CD4-positive, CD25-positive, alpha-beta regulatory T cell (primary cell): ENCODE results near the gene ZMAT3. TPM values are rescaled to one million over a fixed set of nuclear protein-coding genes. Genes with fewer than 3 reads are reported as not detected.

Experiments
- ATAC-seq, 2 donors: fragments of 150-1000 bp; cut with Tn5 transposase; one replicate each; pipeline ENCODE4 v1.10.0; 2021; ENCODE audit warnings: low read depth in 2 of 2, moderate number of reproducible peaks in 2 of 2, moderate library complexity in 1 of 2
- DNase-seq, 3 donors: peaks; one replicate each; pipeline versions ENCODE4 v3.0.0 to v3.0.0-alpha.2; 2012 to 2022; ENCODE audit warnings: mixed read lengths in 1 of 3
- H3K27ac ChIP-seq: one replicate; pipeline ENCODE4 v1.7.0; 2013; ENCODE audit warnings: mild to moderate bottlenecking, low read length; ENCODE audit not compliant: insufficient read depth, poor library complexity, severe bottlenecking
- H3K27me3 ChIP-seq: one replicate; pipeline ENCODE4 v1.7.0; 2013; ENCODE audit warnings: low read length; ENCODE audit not compliant: control insufficient read depth, insufficient read depth
- H3K36me3 ChIP-seq: one replicate; pipeline ENCODE4 v1.7.0; 2013; ENCODE audit warnings: mild to moderate bottlenecking, low read length, moderate library complexity; ENCODE audit not compliant: control insufficient read depth, insufficient read depth
- H3K4me1 ChIP-seq: 2 replicates; pipeline ENCODE4 v1.7.0; 2013; ENCODE audit warnings: mild to moderate bottlenecking, low read length; ENCODE audit not compliant: insufficient read depth, control insufficient read depth, poor library complexity, severe bottlenecking
- H3K4me3 ChIP-seq: one replicate; pipeline ENCODE4 v1.7.0; 2013; ENCODE audit warnings: low read depth, mild to moderate bottlenecking, low read length, moderate library complexity
- H3K9me3 ChIP-seq, 2 experiments: 1 replicate in 1 of 2; 2 replicates in 1 of 2; pipeline ENCODE4 v1.7.0; 2013; ENCODE audit warnings: low read length in 2 of 2, mild to moderate bottlenecking in 1 of 2, moderate library complexity in 1 of 2; ENCODE audit not compliant: control insufficient read depth in 2 of 2
- H3K27ac Mint-ChIP-seq, 3 donors: one replicate each; pipeline ENCODE4 v1.8.0; 2020 to 2022; ENCODE audit warnings: mild to moderate bottlenecking in 3 of 3, mixed read lengths in 3 of 3, moderate library complexity in 2 of 3
- H3K27me3 Mint-ChIP-seq: one replicate; pipeline ENCODE4 v1.8.0; 2022; ENCODE audit warnings: mild to moderate bottlenecking, mixed read lengths
- H3K36me3 Mint-ChIP-seq: one replicate; pipeline ENCODE4 v1.8.0; 2020; ENCODE audit warnings: mixed read lengths
- H3K4me1 Mint-ChIP-seq, 4 donors: one replicate each; pipeline ENCODE4 v1.8.0; 2020 to 2022; ENCODE audit warnings: mixed read lengths in 4 of 4, mild to moderate bottlenecking in 1 of 4
- H3K4me3 Mint-ChIP-seq, 4 donors: one replicate each; pipeline ENCODE4 v1.8.0; 2020 to 2022; ENCODE audit warnings: mild to moderate bottlenecking in 4 of 4, mixed read lengths in 4 of 4, moderate library complexity in 3 of 4
- H3K9me3 Mint-ChIP-seq, 7 donors: one replicate each; pipeline ENCODE4 v1.8.0; 2020 to 2022; ENCODE audit warnings: mixed read lengths in 7 of 7, mild to moderate bottlenecking in 3 of 7, moderate library complexity in 2 of 7
- polyA plus RNA-seq, 4 donors: library from polyadenylated mRNA; unstranded; fragments of 300-500 nt; fragmentation: Illumina TruSeq; gene quantifications; one replicate each; pipeline ENCODE4 v1.2.3, GENCODE V29; 2021
- total RNA-seq: library from RNA; stranded (reverse); gene quantifications from one replicate; pipeline ENCODE4 v1.2.3, GENCODE V29; 2022

Gene ZMAT3
- total and polyA plus RNA-seq, 5 donors from 2014 or later = 10.1 to 18.1 (median 15.7) TPM

- Histone ChIP-seq H3K4me1 (peaks cover 5% of the 10 kb centered on the region), H3K9me3 (no peaks in the 10 kb centered on the region), H3K4me3 (no peak overlapping the region), H3K36me3 (peaks cover 4% of the 10 kb centered on the region), H3K27ac (no peak overlapping the region), H3K27me3 (no peaks in the 10 kb centered on the region)
- Mint-ChIP-seq H3K27ac (peak overlapping the region in 1 of 3 donors; percentile 54), H3K4me3 (no peak overlapping the region), H3K9me3 (no peaks in the 10 kb centered on the region), H3K36me3 (peaks cover 15% of the 10 kb centered on the region), H3K27me3 (no peaks in the 10 kb centered on the region), H3K4me1 (peaks cover 23 to 38% (median 30%) of the 10 kb centered on the region in 4 donors)
- ATAC-seq (no peak), DNase-seq (no peak)
Measured at GRCh38 chr3:179020112-179020511, 51.5 kb downstream of the ZMAT3 start.

DNA sequence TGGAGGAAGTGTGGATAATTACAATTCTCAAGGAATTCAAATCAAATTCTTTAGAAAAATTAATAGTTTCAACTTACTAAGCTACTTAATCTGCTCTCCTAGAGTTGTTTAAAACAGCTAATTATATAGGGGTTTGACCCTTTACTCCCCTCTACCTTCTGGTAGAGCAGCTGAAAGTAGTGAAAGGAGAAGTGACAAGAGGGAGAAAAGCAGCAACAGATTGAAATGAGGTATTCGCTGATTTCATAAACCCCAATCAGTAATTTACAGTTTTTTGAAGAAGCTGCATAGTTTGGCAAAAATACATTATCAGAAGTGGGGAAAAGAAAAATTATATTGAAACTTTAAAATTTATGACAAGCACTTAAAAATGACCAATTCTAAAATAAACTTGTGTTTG is 52.8 kb downstream of the ZMAT3 start:
- Mint-ChIP-seq H3K4me1 (peaks cover 23 to 39% (median 30%) of the 10 kb centered on the region in 4 donors), H3K27ac (no peak overlapping the region), H3K36me3 (peaks cover 7% of the 10 kb centered on the region), H3K9me3 (no peaks in the 10 kb centered on the region), H3K27me3 (no peaks in the 10 kb centered on the region), H3K4me3 (no peak overlapping the region)
- H3K9me3 ChIP-seq = no peaks in the 10 kb centered on the region
- no peak for ATAC-seq
- peaks cover 5% of the 10 kb centered on the region for H3K4me1 ChIP-seq
- no peaks in the 10 kb centered on the region for H3K27me3 ChIP-seq
- DNase-seq = no peak
- no peak overlapping the region for H3K4me3 ChIP-seq
- H3K27ac ChIP-seq = no peak overlapping the region
- no peaks in the 10 kb centered on the region for H3K36me3 ChIP-seq

DNA sequence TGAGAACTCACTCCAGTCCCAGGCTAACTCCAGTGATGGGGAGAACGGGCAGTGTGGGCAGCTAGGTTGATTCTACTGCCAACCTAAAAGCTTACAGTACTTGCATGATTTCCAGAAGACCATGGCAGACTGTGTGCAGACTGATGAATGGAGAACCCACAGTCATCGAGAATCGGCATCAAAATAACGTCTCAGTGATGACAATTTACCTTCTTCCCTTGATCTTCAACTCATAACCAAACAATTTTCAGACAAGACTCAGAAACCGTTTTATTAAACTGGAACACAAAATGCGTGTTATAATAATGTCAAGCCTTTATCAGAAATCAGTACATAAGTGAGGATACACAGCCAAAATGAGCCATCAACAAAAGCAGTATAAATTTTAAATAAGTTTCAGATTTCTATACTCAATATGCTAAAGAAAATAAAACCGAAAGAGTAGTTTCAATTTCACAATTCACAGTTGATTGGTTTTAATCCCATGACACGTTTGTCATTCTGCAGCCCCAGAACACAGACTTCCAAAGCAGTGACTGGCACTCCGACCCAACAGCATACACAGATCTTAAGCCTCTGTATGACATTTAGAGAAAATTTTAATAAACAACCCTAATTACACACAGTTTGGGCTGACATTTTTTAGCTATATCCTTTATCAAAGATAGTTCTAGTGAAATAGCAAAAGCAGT is 54.5 kb downstream of the ZMAT3 start:
- Histone ChIP-seq H3K4me3 (peak overlapping the region; percentile 75), H3K27ac (no peak overlapping the region)

GRCh38 chr3:179015551-179016020 is 56.0 kb downstream of the ZMAT3 start:
- H3K4me1 ChIP-seq = peaks cover 5% of the 10 kb centered on the region
- no peaks in the 10 kb centered on the region for H3K9me3 ChIP-seq
- Mint-ChIP-seq H3K4me1 (peaks cover 15 to 33% (median 20%) of the 10 kb centered on the region in 4 donors), H3K4me3 (peak overlapping the region in 1 of 4 donors; percentile 57), H3K27me3 (peaks cover 16% of the 10 kb centered on the region), H3K36me3 (peaks cover 7% of the 10 kb centered on the region), H3K9me3 (no peaks in the 10 kb centered on the region), H3K27ac (peak overlapping the region in 1 of 3 donors; percentile 18)
- ATAC-seq (peak; percentile 96), DNase-seq (peak; percentile 47 to 93 (median 80))
- H3K27ac ChIP-seq = no peak overlapping the region
- H3K27me3 ChIP-seq = no peaks in the 10 kb centered on the region
- peak overlapping the region; percentile 39 for H3K4me3 ChIP-seq
- H3K36me3 ChIP-seq = no peaks in the 10 kb centered on the region

More for the DNA sequence above, 54.5 kb downstream of the ZMAT3 start:
- H3K36me3 ChIP-seq = no peaks in the 10 kb centered on the region
- H3K27me3 ChIP-seq = no peaks in the 10 kb centered on the region
- ATAC-seq (peak in 1 of 2 donors; percentile 11), DNase-seq (peak in 1 of 3 donors; percentile 23)
- peak overlapping the region in 2 of 3 donors; percentile 21 to 42 for H3K27ac Mint-ChIP-seq
- peaks cover 4% of the 10 kb centered on the region for H3K27me3 Mint-ChIP-seq
- peaks cover 7% of the 10 kb centered on the region for H3K36me3 Mint-ChIP-seq
- peaks cover 5% of the 10 kb centered on the region for H3K4me1 ChIP-seq
- H3K4me3 Mint-ChIP-seq = peak overlapping the region; percentile 20 to 85 (median 62)
- H3K4me1 Mint-ChIP-seq = peaks cover 23 to 39% (median 30%) of the 10 kb centered on the region in 4 donors
- H3K9me3 Mint-ChIP-seq = no peaks in the 10 kb centered on the region
- no peaks in the 10 kb centered on the region for H3K9me3 ChIP-seq

DNA sequence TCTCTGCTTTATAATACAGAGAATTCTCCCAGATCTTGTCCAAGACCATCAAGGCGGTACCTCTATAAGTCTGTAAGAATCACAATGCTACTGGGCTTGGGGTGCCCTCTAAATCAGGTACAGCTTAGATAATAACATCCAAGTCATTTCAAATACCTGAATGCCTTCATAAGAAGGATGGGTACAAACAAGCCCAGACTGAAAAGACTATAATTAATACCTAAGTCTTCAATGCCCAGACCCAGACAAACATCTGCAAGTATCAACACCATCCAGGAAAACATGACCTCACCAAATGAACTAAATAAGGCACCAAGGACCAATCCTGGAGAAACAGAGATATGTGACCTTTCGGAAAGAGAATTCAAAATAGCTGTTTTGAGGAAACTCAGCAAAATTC is 65.9 kb downstream of the ZMAT3 start:
- no peak for ATAC-seq
- H3K27me3 Mint-ChIP-seq = peaks cover 27% of the 10 kb centered on the region

DNA sequence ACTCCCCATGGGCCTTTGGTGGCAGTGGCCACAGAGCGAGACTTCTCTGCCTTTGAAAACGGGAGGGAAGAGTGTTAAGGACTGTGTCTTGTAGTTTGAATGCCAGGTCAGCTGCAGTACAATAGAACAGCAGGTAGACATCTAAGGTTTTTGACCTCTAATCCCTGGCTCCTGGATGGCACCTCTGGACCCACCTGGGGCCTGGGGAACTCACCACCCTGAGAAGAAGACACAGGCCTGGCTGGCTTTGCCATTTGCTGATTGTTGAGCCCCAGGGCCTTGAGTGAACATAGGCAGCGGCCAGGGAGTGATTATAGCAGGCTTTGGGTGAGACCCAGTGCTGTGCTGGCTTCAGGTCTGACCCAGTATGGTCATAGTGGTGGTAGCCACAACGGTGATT is 66.4 kb downstream of the ZMAT3 start:
- Histone ChIP-seq H3K4me1 (no peaks in the 10 kb centered on the region), H3K4me3 (no peak overlapping the region), H3K36me3 (no peaks in the 10 kb centered on the region), H3K9me3 (no peaks in the 10 kb centered on the region), H3K27me3 (peaks cover 3% of the 10 kb centered on the region), H3K27ac (no peak overlapping the region)
- Mint-ChIP-seq H3K27me3 (peaks cover 22% of the 10 kb centered on the region), H3K9me3 (no peaks in the 10 kb centered on the region), H3K4me1 (peaks cover 0 to 4% (median 0%) of the 10 kb centered on the region in 4 donors), H3K27ac (no peak overlapping the region), H3K36me3 (peaks cover 6% of the 10 kb centered on the region), H3K4me3 (no peak overlapping the region)
- no peak for ATAC-seq
- no peak for DNase-seq

More for the DNA sequence above, 65.9 kb downstream of the ZMAT3 start:
- Histone ChIP-seq H3K27ac (no peak overlapping the region), H3K36me3 (no peaks in the 10 kb centered on the region), H3K27me3 (peaks cover 3% of the 10 kb centered on the region), H3K4me3 (no peak overlapping the region), H3K4me1 (no peaks in the 10 kb centered on the region), H3K9me3 (no peaks in the 10 kb centered on the region)
- Mint-ChIP-seq H3K27ac (no peak overlapping the region), H3K4me1 (peaks cover 0 to 6% (median 0%) of the 10 kb centered on the region in 4 donors), H3K9me3 (no peaks in the 10 kb centered on the region), H3K36me3 (peaks cover 6% of the 10 kb centered on the region), H3K4me3 (no peak overlapping the region)
- no peak for DNase-seq

- DNase-seq (no peak), ATAC-seq (no peak)
- no peak overlapping the region for H3K4me3 ChIP-seq
- H3K36me3 Mint-ChIP-seq = peaks cover 13% of the 10 kb centered on the region
- no peaks in the 10 kb centered on the region for H3K27me3 ChIP-seq
- no peak overlapping the region for H3K4me3 Mint-ChIP-seq
- H3K4me1 ChIP-seq = no peaks in the 10 kb centered on the region
- H3K27ac Mint-ChIP-seq = no peak overlapping the region
- peaks cover 0 to 2% (median 0%) of the 10 kb centered on the region in 7 donors for H3K9me3 Mint-ChIP-seq
- no peaks in the 10 kb centered on the region for H3K4me1 Mint-ChIP-seq
- no peaks in the 10 kb centered on the region for H3K9me3 ChIP-seq
- H3K27ac ChIP-seq = no peak overlapping the region
- H3K27me3 Mint-ChIP-seq = no peaks in the 10 kb centered on the region
- H3K36me3 ChIP-seq = no peaks in the 10 kb centered on the region
Measured at GRCh38 chr3:179000659-179001058, 71.0 kb downstream of the ZMAT3 start.

- peak in 1 of 3 donors; percentile 17 for DNase-seq
- no peaks in the 10 kb centered on the region for H3K27me3 ChIP-seq
Measured at GRCh38 chr3:179000144-179000543, 71.5 kb downstream of the ZMAT3 start.

More at GRCh38 chr3:179000144-179000543, 71.5 kb downstream of the ZMAT3 start:
- Histone ChIP-seq H3K4me1 (no peaks in the 10 kb centered on the region), H3K27ac (no peak overlapping the region), H3K36me3 (no peaks in the 10 kb centered on the region), H3K9me3 (no peaks in the 10 kb centered on the region), H3K4me3 (no peak overlapping the region)
- Mint-ChIP-seq H3K36me3 (peaks cover 13% of the 10 kb centered on the region), H3K4me3 (no peak overlapping the region), H3K9me3 (peaks cover 0 to 2% (median 0%) of the 10 kb centered on the region in 7 donors), H3K27ac (no peak overlapping the region), H3K4me1 (no peaks in the 10 kb centered on the region), H3K27me3 (no peaks in the 10 kb centered on the region)
- ATAC-seq = no peak
